IMR-90 (cell line): ENCODE data around the gene C3orf52. TPM values are rescaled to one million over a fixed set of nuclear protein-coding genes. Genes with fewer than 3 reads are reported as not detected.

Experiments used
- ATAC-seq: fragments of 200-7000 bp; cut with Tn5 transposase; 2 replicates; pipeline ENCODE4 v1.9.1; 2020; ENCODE audit warnings: low read depth, mild to moderate bottlenecking, moderate library complexity
- BruUV-seq: library from RNA; stranded (reverse); fragments of 400-500 nt; replicated peaks from 2 replicates; lab custom pipeline; 2021; lab: Mats Ljungman, UMichigan
- CTCF ChIA-PET: fragments of 300-600 bp; formaldehyde crosslinking; extraction: SDS; loops from one replicate; lab custom pipeline; 2021; ENCODE audit warnings: antibody characterized with exemption; lab: Yijun Ruan, JAX
- POLR2A ChIA-PET: fragments of 300-600 bp; sonication (Branson Sonifier 250); formaldehyde crosslinking; loops from one replicate; lab custom pipeline; 2022; ENCODE audit warnings: antibody characterized with exemption; ENCODE audit not compliant: unreplicated experiment; lab: Charles Lee
- DNase-seq: peaks from one replicate; pipeline ENCODE4 v3.0.0; 2013
- H2AFZ ChIP-seq: replicated peaks from 2 replicates; pipeline ENCODE3; 2013; ENCODE audit warnings: low read length, mild to moderate bottlenecking; ENCODE audit not compliant: poor library complexity
- H2AK5ac ChIP-seq: 2 replicates; pipeline ENCODE4 v1.6.1; 2013; ENCODE audit warnings: low read depth, low read length, inconsistent platforms
- H2AK9ac ChIP-seq: replicated peaks from 2 replicates; pipeline ENCODE3; 2013; ENCODE audit warnings: mild to moderate bottlenecking, low read depth, low read length, moderate library complexity; ENCODE audit not compliant: poor library complexity
- H2BK120ac ChIP-seq: 2 replicates; pipeline ENCODE4 v1.6.1; 2013; ENCODE audit warnings: low read depth, low read length, inconsistent platforms
- H2BK15ac ChIP-seq: 3 replicates; pipeline ENCODE4 v1.6.1; 2013; ENCODE audit warnings: low read depth, low read length, inconsistent platforms
- H2BK20ac ChIP-seq: 2 replicates; pipeline ENCODE4 v1.6.1; 2013; ENCODE audit warnings: low read depth, mild to moderate bottlenecking, inconsistent platforms, low read length, moderate library complexity
- H2BK5ac ChIP-seq: 2 replicates; pipeline ENCODE4 v1.6.1; 2013; ENCODE audit warnings: mild to moderate bottlenecking, low read depth, low read length, inconsistent platforms; ENCODE audit not compliant: poor library complexity, severe bottlenecking
- H3K14ac ChIP-seq: replicated peaks from 2 replicates; pipeline ENCODE4 v1.6.1; 2013; ENCODE audit warnings: low read depth, low read length, inconsistent platforms
- H3K18ac ChIP-seq: 2 replicates; pipeline ENCODE4 v1.6.1; 2013; ENCODE audit warnings: low read depth, low read length, control low read depth
- H3K23ac ChIP-seq: 2 replicates; pipeline ENCODE4 v1.6.1; 2013; ENCODE audit warnings: low read depth, low read length, inconsistent platforms
- H3K27ac ChIP-seq: 2 replicates; pipeline ENCODE4 v1.5.1; 2013; ENCODE audit warnings: mild to moderate bottlenecking, control low read depth, low read length; ENCODE audit not compliant: insufficient read depth
- H3K27me3 ChIP-seq: 2 replicates; pipeline ENCODE4 v1.6.1; 2013; ENCODE audit warnings: low read length; ENCODE audit not compliant: control insufficient read depth, insufficient read depth
- H3K36me3 ChIP-seq: 2 replicates; pipeline ENCODE4 v1.6.1; 2013; ENCODE audit warnings: low read length, mixed read lengths; ENCODE audit not compliant: control insufficient read depth, insufficient read depth
- H3K4ac ChIP-seq: 2 replicates; pipeline ENCODE4 v1.6.1; 2013; ENCODE audit warnings: low read depth, low read length, inconsistent platforms
- H3K4me1 ChIP-seq: 2 replicates; pipeline ENCODE4 v1.6.1; 2013; ENCODE audit warnings: low read length, mixed read lengths; ENCODE audit not compliant: control insufficient read depth, insufficient read depth
- H3K4me2 ChIP-seq: 2 replicates; pipeline ENCODE4 v1.6.1; 2013; ENCODE audit warnings: low read depth, mild to moderate bottlenecking, control low read depth, low read length, moderate library complexity
- H3K4me3 ChIP-seq: 2 replicates; pipeline ENCODE4 v1.5.1; 2013; ENCODE audit warnings: low read depth, mild to moderate bottlenecking, control low read depth, low read length, moderate library complexity; ENCODE audit not compliant: insufficient read depth
- H3K56ac ChIP-seq: 2 replicates; pipeline ENCODE4 v1.6.1; 2013; ENCODE audit warnings: low read length, inconsistent platforms; ENCODE audit not compliant: insufficient read depth; ENCODE audit errors: extremely low read depth
- H3K79me1 ChIP-seq, 2 experiments: 2 replicates each; pipeline ENCODE4 v1.6.1; 2013; ENCODE audit warnings: low read length in 2 of 2, inconsistent platforms in 1 of 2, low read depth in 1 of 2
- H3K9ac ChIP-seq: 2 replicates; pipeline ENCODE4 v1.6.1; 2013; ENCODE audit warnings: low read depth, low read length, control low read depth
- H3K9me1 ChIP-seq: 2 replicates; pipeline ENCODE4 v1.6.1; 2013; ENCODE audit warnings: low read length, inconsistent platforms; ENCODE audit not compliant: insufficient read depth
- H3K9me3 ChIP-seq: 2 replicates; pipeline ENCODE4 v1.6.1; 2013; ENCODE audit warnings: low read length; ENCODE audit not compliant: control insufficient read depth, insufficient read depth
- H4K20me1 ChIP-seq: 2 replicates; pipeline ENCODE4 v1.6.1; 2013; ENCODE audit warnings: low read length, inconsistent platforms; ENCODE audit not compliant: insufficient read depth
- H4K5ac ChIP-seq: 2 replicates; pipeline ENCODE4 v1.6.1; 2013; ENCODE audit warnings: mild to moderate bottlenecking, low read depth, low read length, control low read depth
- H4K8ac ChIP-seq, 2 experiments: 2 replicates each; pipeline ENCODE4 v1.6.1; 2013; ENCODE audit warnings: low read depth in 2 of 2, low read length in 2 of 2, control low read depth in 1 of 2, inconsistent platforms in 1 of 2
- H4K91ac ChIP-seq: 2 replicates; pipeline ENCODE4 v1.6.1; 2013; ENCODE audit warnings: low read depth, low read length, inconsistent platforms; ENCODE audit not compliant: insufficient read depth
- BHLHE40 ChIP-seq: fragments of 150-350 bp; IDR thresholded peaks from 2 replicates; pipeline ENCODE4 v1.6.1; 2016; ENCODE audit warnings: mild to moderate bottlenecking, low read depth, low read length
- CEBPB ChIP-seq: IDR thresholded peaks from 2 replicates; pipeline ENCODE4 v1.6.1; 2012; ENCODE audit warnings: low read depth, low read length, improper control_type of control experiment
- CHD1 ChIP-seq: IDR thresholded peaks from 2 replicates; pipeline ENCODE4 v1.6.1; 2012; ENCODE audit warnings: low read depth, low read length, improper control_type of control experiment
- FOS ChIP-seq: fragments of 150-350 bp; IDR thresholded peaks from 2 replicates; pipeline ENCODE4 v1.6.1; 2016; ENCODE audit warnings: low read depth, low read length
- MAFK ChIP-seq: IDR thresholded peaks from 2 replicates; pipeline ENCODE4 v1.6.1; 2012; ENCODE audit warnings: low read depth, low read length, improper control_type of control experiment
- NFE2L2 ChIP-seq: fragments of 150-350 bp; IDR thresholded peaks from 2 replicates; pipeline ENCODE4 v1.6.1; 2016; ENCODE audit warnings: low read depth, mild to moderate bottlenecking, low read length
- RCOR1 ChIP-seq: IDR thresholded peaks from 2 replicates; pipeline ENCODE4 v1.6.1; 2012; ENCODE audit warnings: mild to moderate bottlenecking, low read length, improper control_type of control experiment; ENCODE audit not compliant: insufficient replicate concordance
- WGBS, 2 experiments: methylation state at CpG; one replicate each; pipeline versions ENCODE4 v1.1.5 to v1.1.7; 2013; ENCODE audit warnings: missing lambda C conversion rate in 2 of 2; ENCODE audit not compliant: insufficient read length in 1 of 2; ENCODE audit errors: extremely low coverage in 2 of 2; 5-methylcytosine and 5-hydroxymethylcytosine counted together
- dilution Hi-C: fragments of 300-500 bp; cut with HindIII; formaldehyde crosslinking; loops from one replicate; pipeline ENCODE4 v1.14.3; 2018; ENCODE audit warnings: low sequenced_read_pairs; ENCODE audit not compliant: unreplicated experiment
- in situ Hi-C: fragments of 300-500 bp; cut with MboI; formaldehyde crosslinking; loops from 3 replicates; pipeline ENCODE4 v1.14.3; 2019; ENCODE audit warnings: low sequenced_read_pairs, inconsistent platforms, mixed read lengths
- intact Hi-C: fragments of 100-400 bp; cut with micrococcal nuclease; formaldehyde crosslinking; loops from 2 replicates; pipeline ENCODE4 v1.10.0; 2022
- polyA plus RNA-seq, 3 experiments: library from polyadenylated mRNA; depleted of rRNA; stranded (reverse); fragments of >200 nt; gene quantifications; 2 replicates each; pipeline ENCODE4 v1.2.3, GENCODE V29; 2012; ENCODE audit warnings: low replicate concordance in 1 of 3
- total RNA-seq: library from RNA; depleted of rRNA; stranded (reverse); fragments of >200 nt; gene quantifications from 2 replicates; pipeline ENCODE4 v1.2.3, GENCODE V29; 2012

Gene C3orf52
- total and polyA plus RNA-seq, 2 of the 4 experiments (the other 2 are of a cell fraction), result 7.5 to 12.5 TPM

DNA sequence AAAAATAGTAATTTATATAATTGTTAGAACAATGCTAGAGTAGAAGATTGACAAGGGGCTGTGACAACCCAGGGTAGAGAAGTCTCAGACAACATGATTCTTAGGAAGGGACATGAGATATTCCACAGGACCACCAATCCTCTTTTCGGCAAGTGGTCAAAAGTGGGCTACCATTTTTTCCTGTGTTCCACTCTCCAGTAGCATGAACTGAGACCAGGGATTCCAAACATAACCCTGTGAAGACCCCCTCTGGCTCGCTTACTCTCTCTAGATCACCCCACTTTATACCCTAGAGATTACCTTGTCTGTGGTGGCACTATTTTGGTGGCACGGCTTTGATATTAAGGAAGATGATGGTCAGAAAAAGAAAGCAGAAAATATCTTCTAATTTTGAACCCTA lies 45.9 kb downstream of the C3orf52 start:
- no peaks in the 10 kb centered on the region for H3K27me3 ChIP-seq
- H2AK5ac ChIP-seq, result no peak overlapping the region
- no peaks in the 10 kb centered on the region; the same call in 1 of the 2 replicates for H3K36me3 ChIP-seq
- H4K91ac ChIP-seq, result no peak overlapping the region
- H3K9me1 ChIP-seq, result peaks cover 3% of the 10 kb centered on the region; the same call in 1 of the 2 replicates
- H2BK15ac ChIP-seq, result no peak overlapping the region
- ChIA-PET CTCF (no interaction called here), POLR2A (no interaction called here)
- no peaks in the 10 kb centered on the region for H3K79me1 ChIP-seq
- no peak overlapping the region for H3K14ac ChIP-seq
- no peak overlapping the region for H4K5ac ChIP-seq
- in situ Hi-C loops, result loop anchor here (25.0 kb wide), 1 partner anchor 380 kb away; no protein-coding TSS in a partner anchor
- BruUV-seq, result no TSS peak
- no peak overlapping the region for H4K8ac ChIP-seq
- H3K4me1 ChIP-seq, result 0 out of 2 replicates have a peak, but pooled peaks cover 1% of the 10 kb centered on the region
- H4K20me1 ChIP-seq, result no peaks in the 10 kb centered on the region
- no peak overlapping the region for H2AK9ac ChIP-seq
- H3K18ac ChIP-seq, result no peak overlapping the region
- no peak overlapping the region for H3K9ac ChIP-seq
- TF ChIP-seq BHLHE40, result no peak
- TF ChIP-seq RCOR1, result no peak
- TF ChIP-seq MAFK, result no peak
- TF ChIP-seq NFE2L2, result no peak
- TF ChIP-seq CHD1, result no peak
- no peak for TF ChIP-seq CEBPB
- TF ChIP-seq FOS, result no peak
- intact Hi-C loops, result no loop called here
- no peak overlapping the region for H2BK5ac ChIP-seq
- H2BK120ac ChIP-seq, result no peak overlapping the region
- dilution Hi-C loops, result no loop called here
- H3K27ac ChIP-seq, result no peak overlapping the region
- no peaks in the 10 kb centered on the region for H3K9me3 ChIP-seq
- H3K56ac ChIP-seq, result no peak overlapping the region
- no peak overlapping the region for H3K4me2 ChIP-seq
- ATAC-seq, result no peak
- no CpG with 5 or more reads among the region's 3 CpGs for WGBS, 2 experiments
- no peak overlapping the region for H3K4ac ChIP-seq
- no peak for DNase-seq
- no peak overlapping the region for H3K23ac ChIP-seq
- no peak overlapping the region for H2AFZ ChIP-seq
- H2BK20ac ChIP-seq, result no peak overlapping the region
- H3K4me3 ChIP-seq, result no peak overlapping the region
